ENCODE measurements around the gene HEBP1.

GRCh38 chr12:13022851-13023271 is 22.8 kb upstream of the HEBP1 start:
- TF ChIP-seq POLR2A (IDR thresholded peaks at IDR 0.05) (no peak), CTCF (IDR thresholded peaks at IDR 0.05) (no peak), POLR2AphosphoS5 (IDR thresholded peaks at IDR 0.05) (no peak)

Measured in prostate gland (tissue), 2 donors.